ENCODE results near the gene UTY. TPM values are rescaled to one million over a fixed set of nuclear protein-coding genes. Genes with fewer than 3 reads are reported as not detected.

The UTY gene
- total and polyA plus RNA-seq, 2 of the 8 experiments (the other 6 are each of a cell fraction or from before 2014, with no cell fraction given): 7.2 to 20.4 TPM

GRCh38 chrY:13233118-13233517, 246.7 kb downstream of the UTY start:
- Histone ChIP-seq H3K14ac (ENCODE audit: insufficient read length) (no peak overlapping the region), H3K27me3 (replicated peaks in 1 of 4; ENCODE audit: control insufficient read depth in 3 of 4, extremely low read depth in 1 of 4, insufficient read depth in 3 of 4, low read length in 3 of 4) (no peaks in the 10 kb centered on the region), H2AK5ac (ENCODE audit: low read depth, low read length) (no peak overlapping the region), H3K18ac (ENCODE audit: extremely low read depth, low read length) (no peak overlapping the region), H4K91ac (replicated peaks; ENCODE audit: insufficient read length, low read length) (no peak overlapping the region), H3K79me1 (ENCODE audit: low read depth, low read length) (no peaks in the 10 kb centered on the region), H3K9ac (replicated peaks in 1 of 4; ENCODE audit: extremely low read depth in 1 of 4, low read depth in 3 of 4, low read length in 3 of 4) (no peak overlapping the region), H3K4me1 (replicated peaks in 1 of 4; ENCODE audit: control insufficient read depth in 3 of 4, insufficient read depth in 4 of 4, low read length in 3 of 4) (no peaks in the 10 kb centered on the region), H3K36me3 (ENCODE audit: control insufficient read depth in 2 of 4, insufficient read depth in 4 of 4, low read length in 3 of 4) (peaks cover 0 to 12% (median 4%) of the 10 kb centered on the region in 4 experiments; a peak in 2 of 8 replicates), H2BK15ac (ENCODE audit: low read length) (no peak overlapping the region), H2BK12ac (ENCODE audit: low read depth, low read length) (no peak overlapping the region), H3K9me3 (ENCODE audit: insufficient read depth in 2 of 2, low read depth in 1 of 2, low read length in 1 of 2) (peaks cover 12 to 18% of the 10 kb centered on the region in 2 experiments), H2AFZ (ENCODE audit: low read length) (no peak overlapping the region), H4K20me1 (replicated peaks in 1 of 2; ENCODE audit: control insufficient read depth in 1 of 2, insufficient read depth in 2 of 2, low read length in 2 of 2) (no peaks in the 10 kb centered on the region), H3K23ac (ENCODE audit: insufficient read length) (no peak overlapping the region), H3K23me2 (ENCODE audit: low read depth, low read length) (no peaks in the 10 kb centered on the region), H3K27ac (ENCODE audit: low read depth, low read length) (no peak overlapping the region), H2BK120ac (replicated peaks; ENCODE audit: low read depth, low read length) (no peak overlapping the region), H2BK20ac (ENCODE audit: low read length) (no peak overlapping the region), H3K4ac (replicated peaks; ENCODE audit: insufficient read length, low read depth, low read length) (no peak overlapping the region), H3K56ac (replicated peaks; ENCODE audit: insufficient read length, low read depth, low read length) (no peak overlapping the region), H3K4me2 (ENCODE audit: insufficient read depth in 1 of 2, low read depth in 2 of 2, low read length in 2 of 2) (no peak overlapping the region), H4K8ac (ENCODE audit: extremely low read depth, insufficient read depth, low read length) (no peak overlapping the region), H2BK5ac (ENCODE audit: low read depth, low read length) (no peak overlapping the region), H3K4me3 (ENCODE audit: extremely low read depth in 1 of 4, insufficient read depth in 2 of 4, low read depth in 3 of 4, low read length in 4 of 4) (no peak overlapping the region), H3K79me2 (ENCODE audit: control insufficient read depth in 1 of 2, insufficient read depth in 2 of 2, low read length in 2 of 2) (no peaks in the 10 kb centered on the region), H4K5ac (ENCODE audit: insufficient read length, low read depth, low read length) (no peak overlapping the region)
- ChIA-PET POLR2A (ENCODE audit: partially characterized antibody) (no interaction called here), CTCF (ENCODE audit: partially characterized antibody) (no interaction called here)
- FAIRE-seq: no peak
- WGBS, 2 experiments (ENCODE audit: extremely low coverage in 1 of 2, insufficient coverage in 1 of 2, insufficient read length in 1 of 2, insufficient replicate concordance in 2 of 2, low coverage in 1 of 2, low lambda C conversion rate in 2 of 2, missing lambda C conversion rate in 1 of 2): 89% methylated on average over 1 of the region's 1 CpG; no CpG with 5 or more reads in 1 of the 2 experiments
- DNase-seq (ENCODE audit: low read depth in 1 of 2, low spot score in 2 of 2): no peak
- no peak for TF ChIP-seq CHD7 (IDR thresholded peaks at IDR 0.05; ENCODE audit: insufficient replicate concordance, low read length)

Data from H1 (cell line).